ENCODE measurements around the gene CNTNAP2. TPM values are rescaled to one million over a fixed set of nuclear protein-coding genes. Genes with fewer than 3 reads are reported as not detected.
A peak's percentile ranks its signal among the peaks of the same experiment; 100 is the strongest.

CNTNAP2 gene
- polyA plus RNA-seq, 5 donors, result 30.4 to 44.2 (median 39.8) TPM

GRCh38 chr7:147014286-147014955 is 897.8 kb downstream of the CNTNAP2 start:
- DNase-seq, result no peak

GRCh38 chr7:147015999-147016398 is 899.4 kb downstream of the CNTNAP2 start:
- no peak for DNase-seq

- DNase-seq, result no peak
Observed at GRCh38 chr7:147022056-147022455, 905.5 kb downstream of the CNTNAP2 start.

GRCh38 chr7:147023440-147023839 is 906.8 kb downstream of the CNTNAP2 start:
- DNase-seq, result no peak

GRCh38 chr7:147029953-147030352 is 913.4 kb downstream of the CNTNAP2 start:
- no peak for DNase-seq

GRCh38 chr7:147033641-147034040 is 917.0 kb downstream of the CNTNAP2 start:
- peak; percentile 47 to 48 for DNase-seq

GRCh38 chr7:147041438-147041837 is 924.8 kb downstream of the CNTNAP2 start:
- DNase-seq, result no peak

- no peak for DNase-seq
Observed at GRCh38 chr7:147044941-147045340, 928.3 kb downstream of the CNTNAP2 start.

- DNase-seq, result no peak
Observed at GRCh38 chr7:147047696-147048095, 931.1 kb downstream of the CNTNAP2 start.

GRCh38 chr7:147048864-147049263 is 932.3 kb downstream of the CNTNAP2 start:
- no peak for DNase-seq

- DNase-seq, result no peak
Observed at GRCh38 chr7:147052818-147053217, 936.2 kb downstream of the CNTNAP2 start.

GRCh38 chr7:147053746-147054145 is 937.1 kb downstream of the CNTNAP2 start:
- no peak for DNase-seq

GRCh38 chr7:147060070-147060469 is 943.5 kb downstream of the CNTNAP2 start:
- DNase-seq, result no peak

- no peak for DNase-seq
Observed at GRCh38 chr7:147062897-147063296, 946.3 kb downstream of the CNTNAP2 start.

GRCh38 chr7:147068842-147069241 is 952.2 kb downstream of the CNTNAP2 start:
- no peak for DNase-seq

GRCh38 chr7:147069771-147070170 is 953.2 kb downstream of the CNTNAP2 start:
- no peak for DNase-seq

- no peak for DNase-seq
Observed at GRCh38 chr7:147070886-147071285, 954.3 kb downstream of the CNTNAP2 start.

GRCh38 chr7:147071536-147071935 is 954.9 kb downstream of the CNTNAP2 start:
- no peak for DNase-seq

GRCh38 chr7:147078312-147078711 is 961.7 kb downstream of the CNTNAP2 start:
- no peak for DNase-seq

GRCh38 chr7:147079083-147079482 is 962.5 kb downstream of the CNTNAP2 start:
- no peak for DNase-seq

- no peak for DNase-seq
Observed at GRCh38 chr7:147079921-147080420, 963.4 kb downstream of the CNTNAP2 start.

GRCh38 chr7:147081117-147081516 is 964.5 kb downstream of the CNTNAP2 start:
- DNase-seq, result no peak

- DNase-seq, result no peak
Observed at GRCh38 chr7:147089051-147089461, 972.5 kb downstream of the CNTNAP2 start.

GRCh38 chr7:147089608-147090007 is 973.0 kb downstream of the CNTNAP2 start:
- no peak for DNase-seq

Measured in right lung (tissue), 5 donors.